HG03460 (cell line): ENCODE measurements around the gene JAZF1.

ENCODE experiments used
- ATAC-seq: cut with Tn5 transposase; IDR thresholded peaks from one replicate; pipeline ENCODE4 v1.9.1; 2021; ENCODE audit not compliant: unreplicated experiment

JAZF1 gene

DNA sequence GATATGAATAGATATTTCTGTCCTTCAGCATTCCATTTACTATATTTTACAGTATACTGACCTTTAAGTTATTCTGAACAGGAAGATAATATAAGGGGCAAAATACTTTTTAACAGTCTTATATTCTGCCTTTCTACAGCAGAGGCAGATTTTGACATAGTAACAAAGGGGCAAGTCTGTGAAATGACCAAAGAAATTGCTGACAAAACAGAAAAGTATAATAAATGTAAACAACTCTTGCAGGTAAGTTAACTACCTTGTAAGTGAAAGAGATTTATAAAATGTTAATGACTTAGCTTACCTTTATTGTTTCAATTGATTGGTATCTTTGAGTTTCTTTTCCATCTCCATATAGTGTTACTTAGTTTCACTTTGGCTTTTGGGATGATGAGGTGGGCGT is 384.6 kb downstream of the JAZF1 start:
- no peak for ATAC-seq

- no peak for ATAC-seq
Observed at GRCh38 chr7:27793780-27794179, 386.8 kb downstream of the JAZF1 start.

DNA sequence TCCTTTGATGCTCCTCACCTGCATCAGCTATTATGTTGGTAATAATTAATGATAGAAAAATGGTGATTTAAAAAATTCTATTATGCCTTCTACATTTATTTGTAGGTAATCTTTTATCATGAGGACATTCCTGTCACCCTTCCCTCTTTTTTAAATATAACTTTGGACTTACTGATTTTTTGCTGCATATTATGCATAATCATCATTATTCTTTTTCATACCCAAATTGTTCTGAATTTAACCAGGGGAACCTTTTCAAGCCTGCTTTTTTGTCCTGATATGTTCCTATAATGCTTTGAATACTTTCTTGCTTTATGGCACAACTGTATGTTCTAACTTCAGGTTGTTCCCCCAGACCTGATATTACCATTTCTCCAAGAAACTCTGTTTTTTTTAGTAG is 392.2 kb downstream of the JAZF1 start:
- ATAC-seq, result no peak

DNA sequence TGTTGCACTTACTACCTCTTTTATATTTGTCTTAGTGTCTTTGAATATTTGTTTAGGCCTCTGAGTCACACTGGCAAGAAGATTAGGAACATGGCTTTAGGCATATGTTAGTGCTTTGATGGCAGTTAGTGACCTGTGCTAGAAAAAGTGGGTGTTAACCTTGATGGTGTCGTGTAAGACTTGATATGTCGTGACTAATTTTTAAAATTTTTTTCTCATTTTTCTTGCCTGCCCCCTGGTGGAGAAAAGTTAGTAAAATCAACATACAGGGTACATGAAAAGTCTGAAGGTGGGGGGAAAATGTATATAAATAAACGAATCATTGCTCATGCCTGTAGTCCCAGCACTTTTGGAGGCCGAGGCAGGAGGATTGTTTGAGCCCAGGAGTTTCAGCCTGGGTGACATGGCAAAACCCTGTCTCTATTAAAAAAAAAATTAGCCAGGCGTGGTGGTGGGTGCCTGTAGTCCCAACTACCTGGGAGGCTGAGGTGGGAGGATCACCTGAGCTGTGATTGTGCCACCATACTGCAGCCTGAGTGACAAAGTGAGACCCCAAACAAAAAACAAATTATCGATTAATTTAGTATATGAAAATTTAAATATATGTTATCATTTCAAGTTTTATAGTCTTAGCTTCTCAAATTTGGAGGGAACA is 396.1 kb downstream of the JAZF1 start:
- no peak for ATAC-seq

- no peak for ATAC-seq
Observed at GRCh38 chr7:27782849-27783248, 397.7 kb downstream of the JAZF1 start.

- ATAC-seq, result no peak
Observed at GRCh38 chr7:27781188-27781587, 399.4 kb downstream of the JAZF1 start.
